SK-N-SH treated with all-trans-retinoic acid at 6 μM for 48 hours (cell line): ENCODE results near the gene KCNT1.

Experiments
- ARNTL ChIP-seq: fragments of 450-650 bp; formaldehyde crosslinking; IDR thresholded peaks from 2 replicates; pipeline ENCODE4 v1.5.0; 2020; ENCODE audit warnings: low read depth, mild to moderate bottlenecking, moderate library complexity, borderline replicate concordance
- CSRNP3 ChIP-seq: fragments of 250-450 bp; sonication (Bioruptor Pico); IDR thresholded peaks from 2 replicates; pipeline ENCODE4 v1.5.1; 2021; ENCODE audit warnings: mild to moderate bottlenecking, moderate library complexity
- ESRRG ChIP-seq: fragments of 250-450 bp; sonication (Bioruptor Pico); IDR thresholded peaks from 2 replicates; pipeline ENCODE4 v1.6.1; 2021; ENCODE audit warnings: mild to moderate bottlenecking
- ISL1 ChIP-seq: fragments of 250-450 bp; sonication (Bioruptor Pico); IDR thresholded peaks from 2 replicates; pipeline ENCODE4 v2.1.2; 2022; ENCODE audit warnings: mild to moderate bottlenecking, moderate library complexity
- PPARA ChIP-seq: fragments of 250-450 bp; sonication (Bioruptor Pico); IDR thresholded peaks from 2 replicates; pipeline ENCODE4 v1.5.0; 2020; ENCODE audit warnings: mild to moderate bottlenecking, borderline replicate concordance
- RARB ChIP-seq: fragments of 250-450 bp; sonication (Bioruptor Pico); IDR thresholded peaks from 2 replicates; pipeline ENCODE4 v1.8.0; 2021; ENCODE audit warnings: mild to moderate bottlenecking, moderate library complexity
- SNAI2 ChIP-seq: fragments of 250-450 bp; sonication (Bioruptor Pico); IDR thresholded peaks from 2 replicates; pipeline ENCODE4 v1.5.0; 2020; ENCODE audit warnings: mild to moderate bottlenecking, moderate library complexity
- TCF4 ChIP-seq: fragments of 250-450 bp; sonication (Bioruptor Pico); IDR thresholded peaks from 2 replicates; pipeline ENCODE4 v1.8.0; 2021; ENCODE audit warnings: mild to moderate bottlenecking, moderate library complexity, borderline replicate concordance
- TOX ChIP-seq: fragments of 250-450 bp; sonication (Bioruptor Pico); IDR thresholded peaks from 2 replicates; pipeline ENCODE4 v1.8.0; 2021; ENCODE audit warnings: mild to moderate bottlenecking, moderate library complexity, borderline replicate concordance
- ZFP30 ChIP-seq: fragments of 450-650 bp; formaldehyde crosslinking; IDR thresholded peaks from 2 replicates; pipeline ENCODE4 v1.5.0; 2022; ENCODE audit warnings: mild to moderate bottlenecking, moderate library complexity
- ZNF565 ChIP-seq: fragments of 450-650 bp; formaldehyde crosslinking; conservative IDR thresholded peaks from 2 replicates; pipeline ENCODE4 v1.5.0; 2020; ENCODE audit warnings: low read depth, mild to moderate bottlenecking, moderate library complexity
- ZNF8 ChIP-seq: fragments of 450-650 bp; formaldehyde crosslinking; IDR thresholded peaks from 2 replicates; pipeline ENCODE4 v1.5.0; 2020; ENCODE audit warnings: mild to moderate bottlenecking, moderate library complexity
- TF ChIP-seq, protein P1 (sequence below): fragments of 250-450 bp; sonication (Bioruptor Pico); IDR thresholded peaks from 2 replicates; pipeline ENCODE4 v1.8.0; 2020; ENCODE audit warnings: mild to moderate bottlenecking, moderate library complexity, borderline replicate concordance
- TF ChIP-seq, protein P2 (sequence below): fragments of 250-450 bp; sonication (Bioruptor Pico); IDR thresholded peaks from 2 replicates; pipeline ENCODE4 v1.5.0; 2020; ENCODE audit warnings: mild to moderate bottlenecking, moderate library complexity

GRCh38 chr9:135750786-135751185 is 48.8 kb downstream of the KCNT1 start:
- TF ChIP-seq TOX (CRISPR knock-in tag): no peak
- TF ChIP-seq ISL1: no peak
- TF ChIP-seq, protein P1, sequence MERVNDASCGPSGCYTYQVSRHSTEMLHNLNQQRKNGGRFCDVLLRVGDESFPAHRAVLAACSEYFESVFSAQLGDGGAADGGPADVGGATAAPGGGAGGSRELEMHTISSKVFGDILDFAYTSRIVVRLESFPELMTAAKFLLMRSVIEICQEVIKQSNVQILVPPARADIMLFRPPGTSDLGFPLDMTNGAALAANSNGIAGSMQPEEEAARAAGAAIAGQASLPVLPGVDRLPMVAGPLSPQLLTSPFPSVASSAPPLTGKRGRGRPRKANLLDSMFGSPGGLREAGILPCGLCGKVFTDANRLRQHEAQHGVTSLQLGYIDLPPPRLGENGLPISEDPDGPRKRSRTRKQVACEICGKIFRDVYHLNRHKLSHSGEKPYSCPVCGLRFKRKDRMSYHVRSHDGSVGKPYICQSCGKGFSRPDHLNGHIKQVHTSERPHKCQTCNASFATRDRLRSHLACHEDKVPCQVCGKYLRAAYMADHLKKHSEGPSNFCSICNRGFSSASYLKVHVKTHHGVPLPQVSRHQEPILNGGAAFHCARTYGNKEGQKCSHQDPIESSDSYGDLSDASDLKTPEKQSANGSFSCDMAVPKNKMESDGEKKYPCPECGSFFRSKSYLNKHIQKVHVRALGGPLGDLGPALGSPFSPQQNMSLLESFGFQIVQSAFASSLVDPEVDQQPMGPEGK: no peak
- TF ChIP-seq ARNTL (CRISPR knock-in tag): no peak
- TF ChIP-seq, protein P2, sequence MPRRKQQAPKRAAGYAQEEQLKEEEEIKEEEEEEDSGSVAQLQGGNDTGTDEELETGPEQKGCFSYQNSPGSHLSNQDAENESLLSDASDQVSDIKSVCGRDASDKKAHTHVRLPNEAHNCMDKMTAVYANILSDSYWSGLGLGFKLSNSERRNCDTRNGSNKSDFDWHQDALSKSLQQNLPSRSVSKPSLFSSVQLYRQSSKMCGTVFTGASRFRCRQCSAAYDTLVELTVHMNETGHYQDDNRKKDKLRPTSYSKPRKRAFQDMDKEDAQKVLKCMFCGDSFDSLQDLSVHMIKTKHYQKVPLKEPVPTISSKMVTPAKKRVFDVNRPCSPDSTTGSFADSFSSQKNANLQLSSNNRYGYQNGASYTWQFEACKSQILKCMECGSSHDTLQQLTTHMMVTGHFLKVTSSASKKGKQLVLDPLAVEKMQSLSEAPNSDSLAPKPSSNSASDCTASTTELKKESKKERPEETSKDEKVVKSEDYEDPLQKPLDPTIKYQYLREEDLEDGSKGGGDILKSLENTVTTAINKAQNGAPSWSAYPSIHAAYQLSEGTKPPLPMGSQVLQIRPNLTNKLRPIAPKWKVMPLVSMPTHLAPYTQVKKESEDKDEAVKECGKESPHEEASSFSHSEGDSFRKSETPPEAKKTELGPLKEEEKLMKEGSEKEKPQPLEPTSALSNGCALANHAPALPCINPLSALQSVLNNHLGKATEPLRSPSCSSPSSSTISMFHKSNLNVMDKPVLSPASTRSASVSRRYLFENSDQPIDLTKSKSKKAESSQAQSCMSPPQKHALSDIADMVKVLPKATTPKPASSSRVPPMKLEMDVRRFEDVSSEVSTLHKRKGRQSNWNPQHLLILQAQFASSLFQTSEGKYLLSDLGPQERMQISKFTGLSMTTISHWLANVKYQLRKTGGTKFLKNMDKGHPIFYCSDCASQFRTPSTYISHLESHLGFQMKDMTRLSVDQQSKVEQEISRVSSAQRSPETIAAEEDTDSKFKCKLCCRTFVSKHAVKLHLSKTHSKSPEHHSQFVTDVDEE (CRISPR knock-in tag): no peak
- TF ChIP-seq ZNF8 (CRISPR knock-in tag): no peak
- no peak for TF ChIP-seq RARB (CRISPR knock-in tag)
- no peak for TF ChIP-seq ZNF565 (CRISPR knock-in tag)
- TF ChIP-seq ESRRG (CRISPR knock-in tag): no peak
- TF ChIP-seq TCF4 (CRISPR knock-in tag): no peak
- no peak for TF ChIP-seq ZFP30
- TF ChIP-seq SNAI2 (CRISPR knock-in tag): no peak
- TF ChIP-seq PPARA (CRISPR knock-in tag): no peak
- no peak for TF ChIP-seq CSRNP3 (CRISPR knock-in tag)
